ENCODE results near the gene PLEKHG4B. TPM values are rescaled to one million over a fixed set of nuclear protein-coding genes. Genes with fewer than 3 reads are reported as not detected.
A peak's percentile ranks its signal among the peaks of the same experiment; 100 is the strongest.

The PLEKHG4B gene
- total RNA-seq, 2 experiments from 2014 or later: not detected

DNA sequence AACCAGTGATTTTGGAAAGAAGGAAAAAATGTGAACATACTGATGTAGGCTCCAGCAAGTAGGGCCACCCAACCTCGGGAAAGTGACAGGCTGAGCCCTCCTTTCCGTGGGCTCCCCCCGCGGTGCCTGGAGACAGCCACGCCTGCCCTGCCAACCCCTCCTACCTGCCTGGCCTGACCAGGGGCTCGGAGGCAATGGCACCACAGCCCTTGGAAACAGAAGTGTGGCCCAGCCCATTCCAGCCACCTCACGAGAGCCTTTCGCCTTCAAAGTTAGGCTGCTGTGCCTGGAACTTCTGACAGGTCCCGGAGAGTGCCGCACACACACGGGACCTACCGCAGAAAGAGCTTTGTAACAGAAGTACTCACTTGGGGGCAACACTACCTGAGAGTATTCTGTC is 49.8 kb downstream of the PLEKHG4B start:
- no peak overlapping the region for H3K27ac Mint-ChIP-seq
- H3K36me3 Mint-ChIP-seq: no peaks in the 10 kb centered on the region
- ATAC-seq (no peak), DNase-seq (no peak)
- H3K4me1 Mint-ChIP-seq: no peaks in the 10 kb centered on the region
- no peak overlapping the region for H3K4me3 Mint-ChIP-seq
- CTCF ChIA-PET: no interaction called here
- H3K27me3 Mint-ChIP-seq: no peaks in the 10 kb centered on the region
- H3K9me3 Mint-ChIP-seq (ENCODE audit: low read depth): no peaks in the 10 kb centered on the region

DNA sequence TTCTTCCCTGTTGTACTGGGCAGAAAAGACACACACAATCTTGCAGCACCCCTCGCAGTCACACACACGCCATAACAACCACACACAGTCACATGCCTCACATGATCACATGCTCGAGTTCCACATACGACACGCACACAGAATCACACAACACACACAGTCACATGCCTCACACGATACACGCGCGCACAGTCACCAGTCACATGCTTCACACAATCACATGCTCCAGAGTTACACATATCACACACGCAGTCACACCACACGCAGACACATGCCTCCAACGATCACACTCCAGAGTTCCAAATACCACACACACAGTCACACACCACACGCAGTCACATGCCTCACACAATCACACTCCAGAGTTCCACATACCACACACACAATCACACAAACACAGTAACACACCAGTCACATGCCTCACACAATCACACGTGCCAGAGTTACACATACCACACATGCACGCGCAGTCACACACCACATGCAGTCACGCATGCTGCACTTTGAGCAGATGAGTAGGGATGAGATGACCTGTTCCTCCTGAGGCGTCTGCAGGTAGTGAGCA is 50.4 kb downstream of the PLEKHG4B start:
- Mint-ChIP-seq H3K4me3 (no peak overlapping the region), H3K27ac (no peak overlapping the region), H3K4me1 (no peaks in the 10 kb centered on the region), H3K9me3 (ENCODE audit: low read depth) (peaks cover 2% of the 10 kb centered on the region), H3K27me3 (no peaks in the 10 kb centered on the region), H3K36me3 (no peaks in the 10 kb centered on the region)
- DNase-seq: no peak
- no peak for ATAC-seq
- CTCF ChIA-PET: no interaction called here

DNA sequence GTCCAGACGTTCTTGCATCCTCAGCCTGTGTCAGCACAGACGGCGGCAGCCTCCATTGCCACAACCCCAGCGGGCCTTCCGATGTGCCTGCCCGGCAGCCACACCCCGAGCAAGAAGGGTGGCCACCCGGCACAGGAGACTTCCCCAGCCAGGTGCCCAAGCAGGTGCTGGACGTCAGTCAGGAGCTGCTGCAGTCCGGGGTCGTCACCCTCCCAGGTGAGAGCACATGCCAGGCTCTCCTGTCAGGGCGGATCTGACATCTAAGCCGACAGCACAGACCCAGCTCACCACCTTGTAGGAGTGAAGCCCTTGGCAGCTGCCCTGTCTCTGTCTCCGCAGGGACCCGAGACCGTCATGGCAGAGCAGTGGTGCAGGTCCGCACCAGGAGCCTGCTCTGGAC is 51.1 kb downstream of the PLEKHG4B start:
- DNase-seq (no peak), ATAC-seq (no peak)
- H3K27ac Mint-ChIP-seq: no peak overlapping the region
- peaks cover 8% of the 10 kb centered on the region for H3K9me3 Mint-ChIP-seq (ENCODE audit: low read depth)
- peaks cover 2% of the 10 kb centered on the region for H3K27me3 Mint-ChIP-seq
- no peaks in the 10 kb centered on the region for H3K36me3 Mint-ChIP-seq
- no peak overlapping the region for H3K4me3 Mint-ChIP-seq
- CTCF ChIA-PET: no interaction called here
- no peaks in the 10 kb centered on the region for H3K4me1 Mint-ChIP-seq

DNA sequence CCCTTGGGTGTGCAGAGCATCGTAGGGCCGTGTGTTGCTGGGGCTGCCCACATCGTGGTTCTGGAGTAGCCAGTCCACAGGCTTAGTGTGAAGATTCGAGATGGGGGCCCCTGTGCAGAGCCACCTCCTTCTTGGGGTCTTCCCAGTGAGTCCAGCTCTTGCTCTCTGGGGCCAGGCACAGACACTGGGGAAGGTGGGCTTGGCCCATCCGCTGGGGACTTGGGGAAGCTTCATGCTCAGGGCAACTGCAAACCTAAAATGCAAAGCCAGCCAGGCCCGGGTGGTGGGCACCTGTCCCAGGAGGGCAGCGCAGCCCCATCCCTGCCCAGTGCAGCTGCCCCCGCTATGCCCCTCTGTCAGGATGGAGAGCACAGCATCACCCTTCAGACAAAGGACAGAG is 53.0 kb downstream of the PLEKHG4B start:
- Mint-ChIP-seq H3K4me3 (no peak overlapping the region), H3K4me1 (no peaks in the 10 kb centered on the region), H3K27ac (no peak overlapping the region), H3K27me3 (peaks cover 2% of the 10 kb centered on the region), H3K9me3 (ENCODE audit: low read depth) (peaks cover 9% of the 10 kb centered on the region), H3K36me3 (no peaks in the 10 kb centered on the region)
- DNase-seq: no peak
- no peak for ATAC-seq
- CTCF ChIA-PET: no interaction called here

DNA sequence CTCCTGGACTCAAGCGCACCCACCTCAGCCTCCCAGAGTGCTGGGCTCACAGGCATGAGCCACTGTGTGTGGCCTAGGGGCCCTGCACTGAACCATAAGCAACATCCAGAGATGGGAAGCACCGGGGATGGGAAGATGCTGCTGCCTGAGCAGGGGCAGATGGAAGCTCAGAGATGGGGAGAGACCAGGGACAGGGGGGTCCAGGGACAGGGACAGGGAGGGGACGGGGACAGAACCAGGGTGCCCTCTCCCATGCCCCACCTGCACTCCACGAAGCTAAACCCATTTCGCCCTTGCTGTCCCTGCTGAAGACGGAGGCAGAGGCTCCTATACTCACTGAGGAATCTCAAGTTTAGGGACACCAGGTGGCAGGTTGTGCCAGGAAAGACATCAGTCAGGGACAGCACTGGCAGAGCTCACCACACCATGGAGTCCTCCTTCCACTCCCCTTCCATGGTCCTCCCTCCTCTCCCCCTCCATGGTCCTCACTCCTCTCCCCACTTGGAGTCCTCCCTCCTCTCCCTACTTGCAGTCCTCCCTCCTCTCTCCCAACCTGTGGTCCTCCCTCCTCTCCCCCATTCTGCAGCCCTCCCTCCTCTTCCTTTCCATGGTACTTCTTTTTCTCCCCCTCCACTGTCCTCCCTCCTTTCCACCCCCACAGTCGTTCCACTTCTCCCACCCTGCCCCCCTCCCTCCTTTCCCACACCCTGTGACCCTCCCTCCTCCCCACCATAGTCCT is 53.8 kb downstream of the PLEKHG4B start:
- no peak overlapping the region for H3K27ac Mint-ChIP-seq
- H3K27me3 Mint-ChIP-seq: peaks cover 2% of the 10 kb centered on the region
- CTCF ChIA-PET: no interaction called here
- no peak for DNase-seq
- peaks cover 9% of the 10 kb centered on the region for H3K9me3 Mint-ChIP-seq (ENCODE audit: low read depth)
- no peaks in the 10 kb centered on the region for H3K36me3 Mint-ChIP-seq
- no peak for ATAC-seq
- no peaks in the 10 kb centered on the region for H3K4me1 Mint-ChIP-seq
- H3K4me3 Mint-ChIP-seq: no peak overlapping the region

DNA sequence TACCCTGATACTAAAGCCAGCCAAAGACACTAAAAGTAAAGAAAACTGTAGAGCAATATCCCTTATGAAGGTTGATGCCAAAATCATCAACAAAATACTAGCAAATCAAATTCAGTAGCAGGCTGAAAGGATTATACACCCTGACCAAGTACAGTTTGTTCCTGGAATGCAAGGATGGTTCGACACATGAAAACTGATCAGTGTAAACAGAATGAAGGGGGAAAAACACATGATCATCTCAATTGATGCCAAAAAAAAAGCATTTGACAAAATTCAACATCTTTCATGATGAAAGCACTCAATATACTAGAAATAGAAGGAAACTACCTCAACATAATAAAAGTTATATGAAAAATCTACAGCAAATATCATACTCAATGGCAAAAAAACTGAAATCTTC is 55.8 kb downstream of the PLEKHG4B start:
- Mint-ChIP-seq H3K36me3 (no peaks in the 10 kb centered on the region), H3K9me3 (ENCODE audit: low read depth) (peaks cover 9% of the 10 kb centered on the region), H3K27ac (no peak overlapping the region), H3K4me3 (no peak overlapping the region), H3K27me3 (peaks cover 7% of the 10 kb centered on the region), H3K4me1 (no peaks in the 10 kb centered on the region)
- CTCF ChIA-PET: no interaction called here
- DNase-seq (no peak), ATAC-seq (no peak)

DNA sequence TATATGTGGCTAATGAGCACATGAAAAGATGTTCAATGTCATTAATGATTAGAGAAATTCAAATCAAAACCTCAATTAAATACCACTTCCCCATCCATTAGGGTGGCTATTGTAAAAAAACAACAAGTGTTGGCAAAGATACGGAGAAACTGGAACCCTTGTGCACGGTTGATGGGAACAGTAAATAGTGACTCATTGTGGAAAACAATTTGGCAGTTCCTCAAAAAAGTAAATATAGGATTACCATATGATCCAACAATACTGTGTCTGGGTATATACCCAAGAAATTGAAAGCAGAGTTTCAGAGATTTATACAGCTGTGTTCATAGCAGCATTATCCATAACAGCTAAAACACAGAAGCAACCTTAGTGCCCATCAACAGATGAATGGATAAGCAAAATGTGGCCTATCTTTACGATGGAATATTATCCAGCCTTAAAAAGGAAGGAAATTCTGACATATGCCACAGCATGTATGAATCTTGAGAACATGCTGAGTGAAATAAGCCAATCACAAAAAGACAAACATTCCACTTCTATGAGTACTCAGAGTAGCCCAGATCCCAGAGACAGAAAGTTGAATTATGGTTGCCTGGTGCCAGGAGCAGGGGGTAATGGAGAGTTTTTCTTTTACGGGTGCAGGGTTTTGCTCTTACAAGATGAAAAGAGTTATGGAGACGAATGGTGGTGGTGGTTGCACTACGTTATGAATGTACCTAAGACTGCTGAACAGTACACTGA is 57.9 kb downstream of the PLEKHG4B start:
- DNase-seq: no peak
- CTCF ChIA-PET: no interaction called here

DNA sequence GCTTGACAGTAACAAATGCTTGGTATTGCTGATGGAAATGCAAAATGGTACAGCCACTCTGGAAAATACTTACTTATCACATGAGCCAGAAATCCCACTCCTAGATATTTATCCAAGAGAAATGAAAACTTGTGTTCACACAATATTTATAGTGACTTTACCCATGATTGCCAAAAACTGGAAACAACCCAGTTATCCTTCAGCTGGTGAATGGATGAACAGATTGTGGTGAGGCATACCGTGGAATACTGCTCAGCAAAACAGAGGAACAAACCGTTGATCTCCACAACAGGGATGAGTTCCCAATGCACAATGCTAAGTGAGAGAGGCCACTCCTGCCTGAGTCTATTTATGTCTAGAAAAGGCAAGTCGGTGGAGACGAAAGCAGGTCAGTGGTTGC is 58.8 kb downstream of the PLEKHG4B start:
- CTCF ChIA-PET: no interaction called here

More for the DNA sequence above, 57.9 kb downstream of the PLEKHG4B start:
- H3K36me3 Mint-ChIP-seq: no peaks in the 10 kb centered on the region
- no peak for ATAC-seq
- H3K9me3 Mint-ChIP-seq (ENCODE audit: low read depth): peaks cover 9% of the 10 kb centered on the region
- H3K4me1 Mint-ChIP-seq: no peaks in the 10 kb centered on the region
- H3K27me3 Mint-ChIP-seq: peaks cover 7% of the 10 kb centered on the region
- H3K27ac Mint-ChIP-seq: no peak overlapping the region
- H3K4me3 Mint-ChIP-seq: no peak overlapping the region

DNA sequence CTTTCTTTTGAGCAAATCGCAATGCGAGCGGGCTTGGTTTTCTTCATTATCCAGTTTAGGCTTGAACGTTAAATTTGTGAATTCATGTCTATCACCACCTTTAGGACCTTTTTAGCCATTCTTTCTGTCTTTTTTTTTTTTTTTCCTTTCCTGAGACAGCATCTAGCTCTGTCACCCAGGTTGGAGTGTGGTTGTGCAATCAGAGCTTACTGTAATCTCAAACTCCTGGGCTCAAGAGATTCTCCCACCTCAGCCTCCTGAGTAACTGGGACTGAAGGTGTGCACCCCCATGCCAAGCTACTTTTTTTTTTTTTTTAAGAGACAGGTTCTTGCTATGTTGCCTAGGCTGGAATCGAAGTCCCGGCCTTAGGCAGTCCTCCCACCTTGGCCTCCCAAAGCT is 60.1 kb downstream of the PLEKHG4B start:
- no peak for DNase-seq
- Mint-ChIP-seq H3K27me3 (peaks cover 7% of the 10 kb centered on the region), H3K27ac (no peak overlapping the region), H3K4me3 (no peak overlapping the region), H3K9me3 (ENCODE audit: low read depth) (peaks cover 9% of the 10 kb centered on the region), H3K36me3 (no peaks in the 10 kb centered on the region), H3K4me1 (no peaks in the 10 kb centered on the region)
- CTCF ChIA-PET: no interaction called here
- no peak for ATAC-seq

More for the DNA sequence above, 58.8 kb downstream of the PLEKHG4B start:
- Mint-ChIP-seq H3K9me3 (ENCODE audit: low read depth) (peaks cover 9% of the 10 kb centered on the region), H3K36me3 (no peaks in the 10 kb centered on the region), H3K27me3 (peaks cover 7% of the 10 kb centered on the region), H3K4me1 (no peaks in the 10 kb centered on the region), H3K27ac (no peak overlapping the region), H3K4me3 (no peak overlapping the region)
- DNase-seq: no peak
- no peak for ATAC-seq

DNA sequence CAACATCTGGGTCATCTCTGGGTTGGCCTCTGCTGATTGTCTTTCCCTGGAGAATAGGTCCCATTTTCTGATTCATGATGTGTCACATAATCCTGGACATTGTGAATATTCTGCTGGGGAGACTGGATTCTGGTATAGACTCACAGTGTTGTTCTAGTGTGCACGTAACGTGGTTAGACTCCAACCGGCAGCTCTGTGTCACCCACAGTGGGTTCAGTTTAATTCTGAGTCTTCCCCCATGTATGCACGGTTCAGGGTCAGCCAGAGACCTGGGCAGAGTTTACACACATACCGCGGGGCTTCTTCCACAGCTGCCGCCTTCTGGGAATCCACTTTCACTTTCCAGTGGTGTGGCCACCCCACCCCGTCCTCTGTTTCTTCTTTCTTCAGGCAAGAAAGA is 61.3 kb downstream of the PLEKHG4B start:
- Mint-ChIP-seq H3K4me3 (no peak overlapping the region), H3K27ac (no peak overlapping the region), H3K36me3 (no peaks in the 10 kb centered on the region), H3K4me1 (no peaks in the 10 kb centered on the region), H3K27me3 (peaks cover 4% of the 10 kb centered on the region), H3K9me3 (ENCODE audit: low read depth) (no peaks in the 10 kb centered on the region)
- no peak for DNase-seq
- CTCF ChIA-PET: no interaction called here
- ATAC-seq: no peak

DNA sequence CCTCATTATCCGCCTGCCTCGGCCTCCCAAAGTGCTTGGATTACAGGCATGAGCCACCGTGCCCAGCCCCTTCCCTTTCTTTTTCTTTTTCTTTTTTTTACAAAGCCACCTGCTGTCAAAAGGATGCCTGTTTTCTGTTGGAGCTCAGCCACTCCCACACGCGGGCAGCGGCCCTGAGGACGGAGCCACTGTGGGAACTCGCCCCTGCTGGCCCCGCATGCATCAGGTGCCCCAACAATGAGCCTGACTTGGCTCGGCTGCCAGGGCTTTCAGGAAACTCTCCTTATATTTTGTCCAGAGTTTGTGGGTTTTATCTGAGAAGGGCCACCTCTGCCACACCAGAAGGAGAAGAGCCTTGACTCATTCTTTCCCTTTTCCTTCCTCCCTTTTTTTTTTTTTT is 62.3 kb downstream of the PLEKHG4B start:
- CTCF ChIA-PET: no interaction called here
- H3K36me3 Mint-ChIP-seq: no peaks in the 10 kb centered on the region
- ATAC-seq (no peak), DNase-seq (no peak)
- H3K4me3 Mint-ChIP-seq: no peak overlapping the region
- H3K27ac Mint-ChIP-seq: no peak overlapping the region
- H3K27me3 Mint-ChIP-seq: peaks cover 4% of the 10 kb centered on the region
- no peaks in the 10 kb centered on the region for H3K9me3 Mint-ChIP-seq (ENCODE audit: low read depth)
- H3K4me1 Mint-ChIP-seq: no peaks in the 10 kb centered on the region

DNA sequence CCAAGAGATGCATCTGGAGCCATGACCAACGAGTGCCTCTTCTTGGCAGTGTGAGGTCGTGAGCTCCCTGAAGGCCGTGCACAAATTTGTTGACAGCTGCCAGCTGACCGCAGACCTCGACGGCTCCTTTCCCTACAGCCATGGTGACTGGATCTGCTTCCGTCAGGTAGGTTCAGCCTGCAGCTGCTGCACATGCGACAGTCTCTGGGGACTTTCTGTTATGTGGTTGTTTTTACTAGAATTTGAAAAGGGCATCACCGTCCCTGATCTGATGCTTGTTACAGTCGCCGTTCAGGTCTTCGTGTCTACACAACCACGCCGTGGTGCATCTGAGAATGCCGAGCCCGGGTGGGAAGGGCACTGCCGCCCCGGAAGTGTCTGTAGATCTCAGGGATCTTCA is 62.9 kb downstream of the PLEKHG4B start:
- H3K4me3 Mint-ChIP-seq: no peak overlapping the region
- peaks cover 4% of the 10 kb centered on the region for H3K27me3 Mint-ChIP-seq
- ATAC-seq (no peak), DNase-seq (no peak)
- CTCF ChIA-PET: no interaction called here
- no peaks in the 10 kb centered on the region for H3K36me3 Mint-ChIP-seq
- H3K9me3 Mint-ChIP-seq (ENCODE audit: low read depth): no peaks in the 10 kb centered on the region
- H3K27ac Mint-ChIP-seq: no peak overlapping the region
- no peaks in the 10 kb centered on the region for H3K4me1 Mint-ChIP-seq

DNA sequence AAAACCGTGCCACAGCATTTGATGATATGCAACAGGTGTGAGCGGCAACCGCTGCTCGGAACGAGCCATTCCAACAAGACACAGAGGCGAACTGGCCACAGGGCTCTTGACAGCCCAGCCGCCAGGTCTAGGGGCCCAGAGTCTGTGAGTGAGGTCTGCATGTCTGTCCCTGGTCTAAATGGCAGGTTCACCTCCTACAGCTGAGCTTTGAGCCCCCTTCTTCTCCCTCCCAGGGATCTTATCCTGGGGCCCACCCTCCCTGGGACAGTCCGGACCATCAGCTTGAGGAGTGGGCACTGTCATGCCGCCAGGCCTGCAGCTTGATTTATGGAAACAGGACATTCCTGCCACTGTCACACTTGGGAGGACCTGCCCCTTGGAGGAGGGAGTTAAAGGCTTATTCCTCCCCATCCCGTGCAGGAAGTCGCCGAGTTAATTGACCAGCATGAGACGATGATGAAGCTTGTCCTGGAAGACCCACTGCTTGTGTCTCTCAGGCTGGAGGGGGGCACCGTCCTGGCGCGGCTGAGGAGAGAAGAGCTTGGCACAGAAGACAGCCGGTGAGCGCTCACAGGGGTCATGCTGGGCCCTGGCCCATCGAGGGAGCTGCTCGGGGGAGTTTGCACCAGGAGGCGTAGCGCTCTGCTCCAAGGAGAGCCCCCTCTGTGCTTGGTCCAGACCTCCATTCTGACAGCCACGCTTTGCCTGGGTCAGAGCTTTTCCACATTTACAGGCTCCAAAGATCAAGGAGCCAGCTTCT is 63.9 kb downstream of the PLEKHG4B start:
- CTCF ChIA-PET: no interaction called here
- no peaks in the 10 kb centered on the region for H3K36me3 Mint-ChIP-seq
- H3K27me3 Mint-ChIP-seq: peaks cover 4% of the 10 kb centered on the region
- no peaks in the 10 kb centered on the region for H3K9me3 Mint-ChIP-seq (ENCODE audit: low read depth)
- no peaks in the 10 kb centered on the region for H3K4me1 Mint-ChIP-seq
- ATAC-seq: no peak
- H3K27ac Mint-ChIP-seq: no peak overlapping the region
- no peak overlapping the region for H3K4me3 Mint-ChIP-seq
- peak; percentile 31 for DNase-seq
